DOHH2 (cell line): ENCODE data around the gene KCNC4.

Experiments
- H3F3A ChIP-seq: fragments of 200-600 bp; sonication (generic), shearing (Covaris generic); 2 replicates; pipeline ENCODE4 v1.6.0; 2016; ENCODE audit warnings: antibody characterized with exemption, mild to moderate bottlenecking; ENCODE audit not compliant: control insufficient read depth, insufficient read depth
- H3K27ac ChIP-seq: fragments of 200-600 bp; sonication (generic); 2 replicates; pipeline ENCODE4 v1.5.1; 2014; ENCODE audit warnings: low read depth, mild to moderate bottlenecking, low read length, moderate library complexity
- H3K27me3 ChIP-seq: fragments of 200-600 bp; sonication (generic); 2 replicates; pipeline ENCODE4 v1.6.1; 2014; ENCODE audit warnings: mild to moderate bottlenecking, low read length, mixed read lengths; ENCODE audit not compliant: control insufficient read depth
- H3K36me3 ChIP-seq: fragments of 200-600 bp; sonication (generic); 2 replicates; pipeline ENCODE4 v1.6.1; 2014; ENCODE audit warnings: mild to moderate bottlenecking, low read length, moderate library complexity, mixed read lengths; ENCODE audit not compliant: control insufficient read depth
- H3K4me1 ChIP-seq: fragments of 200-600 bp; sonication (generic); 2 replicates; pipeline ENCODE4 v1.6.1; 2014; ENCODE audit warnings: mild to moderate bottlenecking, low read length, mixed read lengths; ENCODE audit not compliant: control insufficient read depth
- H3K4me2 ChIP-seq: fragments of 200-600 bp; sonication (generic); 2 replicates; pipeline ENCODE4 v1.6.0; 2014; ENCODE audit warnings: mild to moderate bottlenecking, low read length, moderate library complexity
- H3K4me3 ChIP-seq: fragments of 200-600 bp; sonication (generic); 2 replicates; pipeline ENCODE4 v1.5.1; 2014; ENCODE audit warnings: mild to moderate bottlenecking, low read length, mixed read lengths
- H3K79me2 ChIP-seq: fragments of 200-600 bp; sonication (generic); 2 replicates; pipeline ENCODE4 v1.6.1; 2014; ENCODE audit warnings: mild to moderate bottlenecking, low read length, mixed read lengths; ENCODE audit not compliant: control insufficient read depth
- H3K9me2 ChIP-seq: fragments of 200-600 bp; sonication (generic); replicated peaks from 2 replicates; pipeline ENCODE4 v1.6.1; 2014; ENCODE audit warnings: mild to moderate bottlenecking, low read length, mixed read lengths; ENCODE audit not compliant: control insufficient read depth
- H3K9me3 ChIP-seq: fragments of 200-600 bp; sonication (generic); 2 replicates; pipeline ENCODE4 v1.6.1; 2014; ENCODE audit warnings: antibody characterized with exemption, low read length, mixed read lengths; ENCODE audit not compliant: control insufficient read depth, insufficient read depth
- H4K20me1 ChIP-seq: fragments of 200-600 bp; sonication (generic); 2 replicates; pipeline ENCODE4 v1.6.0; 2014; ENCODE audit warnings: low read depth, mild to moderate bottlenecking, antibody characterized with exemption, low read length, moderate library complexity; ENCODE audit not compliant: control insufficient read depth, insufficient read depth
- CTCF ChIP-seq: fragments of 200-600 bp; sonication (generic); IDR thresholded peaks from one replicate; pipeline ENCODE4 v1.5.1; 2014; ENCODE audit warnings: antibody characterized with exemption, mild to moderate bottlenecking, low read depth, low read length; ENCODE audit not compliant: poor library complexity, severe bottlenecking
- EZH2phosphoT487 ChIP-seq: fragments of 200-600 bp; sonication (generic); IDR thresholded peaks from 2 replicates; pipeline ENCODE4 v1.6.1; 2017; ENCODE audit warnings: borderline replicate concordance, mild to moderate bottlenecking, antibody characterized with exemption, low read length, moderate library complexity, mixed read lengths

Gene KCNC4

GRCh38 chr1:110227774-110228173 lies 17.7 kb downstream of the KCNC4 start:
- Histone ChIP-seq H3K27me3 (no peaks in the 10 kb centered on the region), H3K27ac (no peak overlapping the region), H3K36me3 (peaks cover 5% of the 10 kb centered on the region), H3K4me2 (no peak overlapping the region), H3K9me2 (no peaks in the 10 kb centered on the region), H3K4me3 (no peak overlapping the region), H3F3A (no peaks in the 10 kb centered on the region), H3K4me1 (no peaks in the 10 kb centered on the region), H3K79me2 (no peaks in the 10 kb centered on the region), H3K9me3 (no peaks in the 10 kb centered on the region), H4K20me1 (no peaks in the 10 kb centered on the region)
- no peak for TF ChIP-seq EZH2phosphoT487
- TF ChIP-seq CTCF = no peak

DNA sequence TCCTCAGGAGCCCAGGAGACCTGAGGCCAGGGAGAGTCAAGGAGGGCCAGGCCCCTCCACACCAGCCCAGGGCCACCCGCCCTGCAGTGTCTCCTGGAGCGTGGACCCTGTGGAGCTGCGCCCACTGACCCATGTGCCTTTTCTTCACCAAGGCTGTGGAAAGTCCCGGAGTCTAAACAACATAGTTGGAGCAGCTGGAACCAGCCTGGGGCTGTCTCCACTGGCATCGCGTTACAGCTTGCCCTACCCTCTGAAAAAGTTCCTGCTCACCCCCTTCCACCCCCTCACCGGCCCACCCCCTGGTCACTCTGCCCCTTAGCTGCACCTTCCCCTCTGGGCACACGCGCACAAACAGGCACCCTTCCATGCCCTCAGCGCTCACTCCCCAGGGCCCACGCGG lies 18.3 kb downstream of the KCNC4 start:
- Histone ChIP-seq H4K20me1 (no peaks in the 10 kb centered on the region), H3K4me2 (no peak overlapping the region), H3K9me3 (no peaks in the 10 kb centered on the region), H3K79me2 (no peaks in the 10 kb centered on the region), H3K27me3 (no peaks in the 10 kb centered on the region), H3K4me3 (no peak overlapping the region), H3F3A (no peaks in the 10 kb centered on the region), H3K4me1 (no peaks in the 10 kb centered on the region), H3K27ac (no peak overlapping the region), H3K9me2 (no peaks in the 10 kb centered on the region), H3K36me3 (peaks cover 3% of the 10 kb centered on the region)
- no peak for TF ChIP-seq CTCF
- TF ChIP-seq EZH2phosphoT487 = no peak

- Histone ChIP-seq H3K27ac (no peak overlapping the region), H3K4me1 (no peaks in the 10 kb centered on the region), H3K27me3 (no peaks in the 10 kb centered on the region), H3K9me2 (no peaks in the 10 kb centered on the region), H3K4me3 (no peak overlapping the region), H3K4me2 (no peak overlapping the region), H4K20me1 (no peaks in the 10 kb centered on the region), H3K36me3 (no peaks in the 10 kb centered on the region; the same call in 1 of the 2 replicates), H3F3A (no peaks in the 10 kb centered on the region), H3K79me2 (no peaks in the 10 kb centered on the region), H3K9me3 (no peaks in the 10 kb centered on the region)
- TF ChIP-seq CTCF (no peak), EZH2phosphoT487 (no peak)
These were observed 18.8 kb downstream of the KCNC4 start for GRCh38 chr1:110228869-110229268.

- Histone ChIP-seq H3K27me3 (no peaks in the 10 kb centered on the region), H3K4me1 (no peaks in the 10 kb centered on the region), H3K9me2 (no peaks in the 10 kb centered on the region), H3F3A (no peaks in the 10 kb centered on the region), H3K36me3 (no peaks in the 10 kb centered on the region), H3K27ac (no peak overlapping the region), H3K9me3 (no peaks in the 10 kb centered on the region), H3K4me3 (no peak overlapping the region), H3K4me2 (no peak overlapping the region), H3K79me2 (no peaks in the 10 kb centered on the region), H4K20me1 (no peaks in the 10 kb centered on the region)
- no peak for TF ChIP-seq CTCF
- TF ChIP-seq EZH2phosphoT487 = no peak
These were observed 19.4 kb downstream of the KCNC4 start for GRCh38 chr1:110229348-110230001.
